NCI-H748 (cell line): ENCODE measurements around the gene CD8B.

Source experiments
- DNase-seq: peaks from one replicate; lab custom pipeline; 2025; ENCODE audit not compliant: unreplicated experiment; lab: John Stamatoyannopoulos, UW

The CD8B gene

DNA sequence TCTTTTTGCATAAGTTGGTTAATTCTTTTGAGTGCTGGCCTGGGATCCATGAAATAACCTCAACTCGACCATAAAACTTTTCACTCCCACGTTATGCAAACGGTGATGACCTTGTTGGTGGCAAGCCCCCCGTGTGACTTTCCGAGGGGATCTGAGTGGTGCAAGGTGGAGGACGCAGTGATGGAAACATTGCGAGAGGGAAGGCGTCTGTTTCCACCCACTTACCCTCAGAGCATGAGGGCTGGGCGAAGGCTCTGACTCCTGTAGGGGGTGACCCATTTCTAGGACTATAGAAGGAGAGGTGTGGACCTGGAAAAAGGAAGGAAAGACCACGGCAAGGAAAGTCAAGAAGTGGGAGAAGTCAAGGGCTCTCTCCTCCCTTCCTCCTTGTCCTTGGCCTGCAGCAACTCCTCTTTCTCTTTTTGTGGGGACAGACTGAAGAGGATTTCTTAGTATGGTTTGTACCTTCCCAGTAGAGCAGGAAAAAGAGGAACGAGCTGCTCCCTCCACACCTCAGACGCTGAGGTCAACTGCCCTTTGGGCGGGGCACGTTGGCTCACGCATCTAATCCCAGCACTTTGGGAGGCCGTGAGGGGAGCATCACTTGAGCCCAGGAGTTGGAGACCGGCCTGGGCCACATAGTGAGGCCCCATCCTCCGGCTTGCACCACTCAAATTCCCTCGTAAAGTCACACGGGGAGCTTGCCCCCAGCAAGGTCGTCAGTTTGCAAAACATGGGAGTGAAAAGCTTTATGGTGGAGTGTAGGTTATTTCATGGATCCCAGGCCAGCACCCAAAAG, 55.4 kb downstream of the CD8B start:
- DNase-seq = no peak

DNA sequence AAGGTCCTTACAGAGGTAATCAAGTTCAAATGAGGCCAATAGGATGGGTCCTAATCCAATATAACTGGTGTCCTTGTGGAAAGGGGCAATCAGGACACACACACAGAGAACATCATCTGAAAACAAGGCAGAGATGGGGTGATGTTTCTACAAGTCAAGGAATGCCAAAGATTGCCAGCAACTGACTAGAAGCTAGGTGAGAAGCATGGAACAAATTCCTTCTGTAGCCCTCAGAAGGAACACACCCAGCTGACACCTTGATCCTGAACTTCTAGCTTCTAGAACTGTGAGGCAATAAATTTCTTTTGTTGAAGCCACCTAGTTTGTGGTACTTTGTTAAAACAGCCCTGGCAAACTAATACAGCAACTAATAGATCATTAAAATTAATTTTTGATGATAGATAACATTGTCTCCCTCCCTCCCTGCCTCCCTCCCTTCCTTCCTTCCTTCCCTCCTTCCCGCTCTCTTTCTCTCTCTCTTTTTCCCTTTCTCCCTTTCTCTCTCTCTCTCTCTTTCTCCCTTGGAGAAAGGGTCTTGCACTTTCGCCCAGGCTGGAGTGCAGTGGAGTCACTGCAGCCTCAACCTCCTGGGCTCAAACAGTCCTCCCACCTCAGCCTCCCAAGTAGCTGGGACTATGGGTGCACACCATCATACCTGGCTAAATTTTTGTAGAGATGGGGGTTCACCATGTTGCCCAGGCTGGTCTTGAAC, 60.7 kb downstream of the CD8B start:
- no peak for DNase-seq

DNA sequence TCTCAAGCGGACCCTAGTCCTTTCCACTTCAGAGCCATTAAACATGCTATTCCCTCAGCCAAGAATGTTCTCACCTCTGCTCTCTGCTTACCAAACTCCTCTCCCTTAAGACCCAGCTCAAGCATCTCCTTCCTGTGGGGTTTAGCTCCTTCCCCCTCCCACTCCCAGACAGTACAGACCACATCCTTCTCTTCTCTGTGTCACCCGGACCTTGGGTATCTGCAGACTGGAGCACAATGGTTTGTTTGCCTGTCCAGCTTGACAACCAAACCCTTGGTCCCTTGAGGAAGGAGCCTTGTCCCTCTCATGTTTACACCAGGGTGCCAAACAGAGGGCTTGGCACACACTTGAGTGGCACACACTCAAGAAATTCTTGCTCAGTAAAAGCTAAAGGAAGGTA, 66.8 kb downstream of the CD8B start:
- no peak for DNase-seq

DNA sequence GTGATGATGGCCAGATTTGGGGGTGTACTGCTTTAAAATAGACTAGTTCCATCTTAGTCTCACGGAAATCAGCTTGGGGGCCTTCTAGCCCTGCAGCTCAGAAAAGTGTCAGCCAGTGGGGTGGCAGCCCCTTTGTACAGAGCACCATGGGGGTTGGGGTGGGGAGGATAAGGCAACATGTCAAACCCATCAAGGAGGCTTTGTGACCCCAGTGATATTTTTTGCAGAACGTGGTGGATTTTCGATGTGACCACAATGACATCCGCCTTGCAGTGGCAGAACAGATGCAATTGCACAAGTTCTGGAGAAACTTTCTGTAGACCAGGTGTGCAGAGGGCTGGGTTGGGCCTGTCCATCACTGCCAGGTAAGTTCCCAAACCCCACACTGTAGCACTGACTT, 67.9 kb downstream of the CD8B start:
- no peak for DNase-seq

DNA sequence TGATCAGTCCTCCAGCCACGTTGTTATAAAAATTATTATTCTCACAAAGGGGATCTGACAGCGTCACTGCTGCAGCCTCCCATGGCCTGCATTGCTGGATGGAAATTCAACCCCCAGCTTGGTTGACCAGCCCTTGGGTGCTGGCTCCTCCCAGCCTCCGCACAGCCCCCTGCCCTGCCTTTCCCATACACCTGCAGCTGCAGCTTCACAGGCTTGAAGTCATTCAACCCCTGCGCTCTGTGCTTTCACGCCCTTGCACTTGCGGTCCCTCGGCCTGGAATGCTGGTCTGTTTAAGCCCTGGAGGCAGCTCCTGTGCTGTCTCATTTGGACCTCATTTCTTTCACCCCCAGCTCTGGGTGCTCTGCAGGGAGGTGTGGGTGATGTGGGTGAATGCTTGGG, 70.1 kb downstream of the CD8B start:
- DNase-seq = no peak

DNA sequence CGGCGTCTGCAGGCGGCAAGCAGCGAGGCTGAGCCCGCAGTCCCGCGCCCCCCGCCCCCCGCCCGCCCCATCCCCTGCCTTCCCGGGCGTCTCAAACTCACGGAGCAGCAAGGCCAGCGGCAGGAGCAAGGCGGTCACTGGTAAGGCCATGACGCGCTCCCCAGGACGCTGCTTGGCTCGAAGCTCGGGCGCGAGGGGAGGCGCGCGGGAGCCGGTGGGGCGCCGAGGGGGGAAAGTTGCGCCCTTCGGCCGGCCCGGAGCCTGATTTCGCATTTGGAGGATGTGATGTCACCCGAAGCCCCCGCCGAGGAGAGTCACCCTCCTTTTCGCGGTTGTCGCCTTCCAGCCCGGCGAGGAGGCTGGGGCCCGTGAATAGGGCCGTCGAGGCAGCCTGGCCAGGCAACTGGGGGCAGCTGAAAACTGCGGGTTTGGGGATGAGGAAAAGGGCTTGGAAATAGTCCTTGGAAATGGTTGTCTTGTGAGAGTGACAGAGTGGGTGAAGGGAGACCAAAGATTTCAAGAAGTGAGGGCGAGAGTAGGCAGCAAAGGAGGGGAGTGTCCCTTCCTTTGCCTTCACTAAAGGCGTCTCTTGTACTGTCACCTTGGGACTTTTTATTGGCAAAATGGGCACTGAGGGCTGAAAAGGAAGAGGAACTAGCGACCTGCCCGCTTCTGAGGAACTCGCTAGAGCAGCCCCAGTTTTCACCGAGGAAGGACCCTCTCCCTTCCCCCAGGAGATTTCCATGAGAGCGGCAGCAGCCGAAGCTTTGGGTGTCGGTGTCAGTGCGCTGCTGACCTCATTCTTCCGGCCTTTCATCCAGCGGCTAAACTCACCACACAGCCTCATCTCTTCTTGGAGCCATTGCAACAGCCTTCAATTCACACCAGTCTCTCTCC, 70.8 kb downstream of the CD8B start, which contains the start of gene CD8A:
TSS of gene CD8A (minus strand) at position 238 of the 897 bp plus-strand sequence. CDS start at position 150, 88 bp downstream.
- DNase-seq = no peak

DNA sequence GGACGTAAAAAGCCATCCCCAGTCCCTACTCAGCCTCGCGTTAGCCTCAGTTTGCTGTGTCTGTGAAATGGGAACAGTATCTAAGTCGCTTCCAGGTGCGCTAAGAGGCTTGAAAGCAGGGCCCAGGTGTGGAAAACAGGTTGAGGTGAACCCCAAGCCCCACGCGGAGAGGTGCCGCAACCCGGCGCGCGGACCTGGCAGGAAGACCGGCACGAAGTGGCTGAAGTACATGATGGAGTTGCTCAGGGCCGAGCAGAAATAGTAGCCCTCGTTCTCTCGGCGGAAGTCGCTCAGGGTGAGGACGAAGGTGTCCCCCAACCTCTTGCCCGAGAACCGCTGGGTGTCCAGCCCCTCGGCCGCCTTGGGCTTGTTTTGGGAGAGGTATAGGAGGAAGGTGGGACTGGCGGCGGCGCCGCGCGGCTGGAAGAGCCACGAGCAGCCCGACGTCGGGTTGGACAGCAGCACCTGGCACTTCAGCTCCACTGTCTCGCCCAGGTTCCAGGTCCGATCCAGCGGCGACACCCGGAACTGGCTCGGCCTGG, 71.5 kb downstream of the CD8B start:
- DNase-seq = no peak

DNA sequence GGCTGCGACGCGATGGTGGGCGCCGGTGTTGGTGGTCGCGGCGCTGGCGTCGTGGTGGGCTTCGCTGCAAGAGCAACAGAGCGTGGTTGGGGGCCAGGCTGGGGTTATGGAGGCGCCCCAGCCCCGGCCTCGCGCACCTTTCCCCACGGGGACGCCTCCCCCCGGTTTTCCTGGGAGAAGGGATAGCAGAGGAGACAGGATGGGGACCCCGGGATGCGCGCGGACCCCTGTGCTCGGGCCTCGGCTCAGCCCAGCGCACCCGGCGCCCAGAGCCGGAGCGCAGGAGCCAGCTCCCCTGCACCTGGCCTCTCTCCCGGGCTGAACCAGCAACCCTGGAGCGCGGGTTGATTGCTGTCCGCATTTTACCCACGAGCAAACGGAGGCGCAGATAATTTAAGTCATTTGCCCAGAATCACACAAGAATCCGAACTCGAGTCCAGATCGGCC, 72.0 kb downstream of the CD8B start:
- DNase-seq = no peak

DNA sequence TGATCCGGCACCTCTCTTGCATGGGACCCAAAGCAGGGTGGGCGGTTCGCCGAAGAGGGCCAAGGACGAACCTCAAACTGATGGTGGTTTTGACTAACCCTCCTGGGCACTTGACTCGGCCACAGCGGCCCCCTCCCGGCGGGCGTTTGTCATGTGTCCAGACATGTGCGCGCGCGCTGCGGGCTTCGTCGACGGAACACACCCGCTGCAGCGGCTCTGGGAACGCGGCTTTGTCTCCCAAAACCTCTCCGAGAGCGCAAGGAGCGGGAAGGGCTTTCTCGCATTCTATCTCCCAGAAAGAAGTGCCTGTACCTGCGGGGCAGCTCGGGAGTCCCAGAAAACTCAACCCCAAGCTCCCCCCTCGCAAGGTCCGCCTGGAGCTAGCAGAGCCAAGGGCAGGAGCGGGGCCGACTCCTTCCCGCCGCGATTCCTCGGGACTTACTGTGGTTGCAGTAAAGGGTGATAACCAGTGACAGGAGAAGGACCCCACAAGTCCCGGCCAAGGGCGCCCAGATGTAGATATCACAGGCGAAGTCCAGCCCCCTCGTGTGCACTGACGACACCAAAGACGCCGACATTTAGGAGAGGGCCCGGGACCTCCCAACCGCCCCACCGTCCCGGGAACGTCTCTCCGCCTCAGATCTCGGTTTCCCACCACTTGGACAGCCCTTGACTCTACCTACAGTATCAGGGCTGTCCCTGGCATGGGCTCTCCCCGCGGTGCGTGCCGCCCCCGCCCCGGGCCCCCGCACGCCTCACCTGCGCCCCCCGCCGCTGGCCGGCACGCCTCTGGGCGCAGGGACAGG, 72.6 kb downstream of the CD8B start:
- no peak for DNase-seq

DNA sequence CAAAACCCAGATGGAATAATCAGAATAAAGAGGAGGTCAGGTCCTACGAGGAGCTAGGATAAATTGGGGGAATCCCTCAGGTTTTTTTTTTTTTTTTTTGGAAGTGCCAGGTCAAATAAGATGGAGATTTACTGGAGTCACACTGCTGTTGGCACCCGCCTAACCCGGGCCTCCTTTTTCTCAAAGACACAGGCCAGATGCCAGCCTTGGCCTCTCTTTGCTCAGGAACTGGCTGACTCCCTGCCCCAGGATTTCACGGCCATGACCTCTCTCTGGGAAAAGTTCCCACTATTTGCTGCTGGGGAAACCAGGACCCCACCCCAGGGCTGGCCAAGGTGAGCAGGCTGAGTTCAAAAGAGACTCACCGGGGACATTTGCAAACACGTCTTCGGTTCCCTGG, 73.5 kb downstream of the CD8B start:
- DNase-seq = no peak

DNA sequence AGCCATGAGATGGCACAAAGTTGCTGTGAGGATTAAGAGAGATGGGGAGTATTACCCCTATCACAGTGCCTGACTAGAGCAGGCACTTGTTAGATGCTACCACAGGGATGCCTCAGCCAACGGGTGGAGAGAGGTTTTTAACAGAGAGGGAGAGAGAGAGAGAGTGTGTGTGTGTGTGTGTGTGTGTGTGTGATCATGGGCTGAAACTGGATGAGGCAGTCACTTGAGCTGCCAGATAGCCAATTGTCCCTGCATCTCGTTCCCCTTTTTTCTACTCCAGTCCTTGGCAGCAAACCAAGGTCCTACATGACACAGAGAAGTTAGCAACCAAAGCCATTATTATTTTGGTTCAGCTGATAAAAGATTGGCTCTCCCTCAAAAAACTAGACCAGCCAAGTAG, 74.0 kb downstream of the CD8B start:
- no peak for DNase-seq

DNA sequence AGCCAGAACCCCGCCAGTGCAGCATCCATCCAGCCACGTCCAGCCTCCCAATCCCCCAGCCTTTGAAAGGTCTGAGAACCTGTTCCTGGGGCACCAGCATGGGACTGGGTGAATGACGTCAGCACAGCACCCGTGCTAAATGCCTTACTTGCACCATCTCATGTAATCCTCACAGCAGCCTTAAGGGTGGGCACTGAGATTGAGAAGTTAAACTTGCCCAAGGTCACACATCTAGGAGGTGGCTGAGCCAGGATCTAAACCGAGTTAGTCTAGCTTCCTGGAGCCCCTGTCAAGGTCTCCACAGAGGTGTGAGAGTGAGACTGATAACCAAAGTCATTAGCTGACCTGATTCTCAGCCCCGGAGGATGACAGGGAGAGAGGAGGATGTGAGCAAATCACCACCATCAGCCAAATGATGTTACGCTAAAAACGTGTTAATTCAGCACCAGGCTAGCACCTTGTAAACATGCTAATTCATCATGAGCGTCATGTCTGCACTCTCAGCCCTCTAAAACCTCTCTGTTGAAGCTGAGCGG, 75.6 kb downstream of the CD8B start:
- no peak for DNase-seq

DNA sequence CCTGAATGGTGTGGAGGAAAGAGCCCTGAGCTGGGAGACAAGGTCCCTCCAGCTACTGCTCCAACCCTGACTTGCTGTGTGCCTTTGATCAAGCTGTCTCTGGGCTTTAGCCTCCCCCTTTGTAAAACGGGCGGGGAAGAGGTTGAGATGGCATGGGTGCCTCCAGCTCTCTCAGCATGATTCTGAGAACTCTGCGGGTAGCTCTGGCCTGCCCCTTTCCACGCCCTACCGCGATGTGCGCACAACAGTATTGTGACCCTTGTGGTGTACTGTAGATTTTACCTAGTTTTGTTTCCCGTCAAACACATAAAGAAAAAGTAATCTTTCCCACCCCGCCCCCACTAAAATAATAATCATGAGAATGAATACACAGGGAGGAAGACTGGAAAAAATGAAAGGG, 76.2 kb downstream of the CD8B start:
- no peak for DNase-seq

DNA sequence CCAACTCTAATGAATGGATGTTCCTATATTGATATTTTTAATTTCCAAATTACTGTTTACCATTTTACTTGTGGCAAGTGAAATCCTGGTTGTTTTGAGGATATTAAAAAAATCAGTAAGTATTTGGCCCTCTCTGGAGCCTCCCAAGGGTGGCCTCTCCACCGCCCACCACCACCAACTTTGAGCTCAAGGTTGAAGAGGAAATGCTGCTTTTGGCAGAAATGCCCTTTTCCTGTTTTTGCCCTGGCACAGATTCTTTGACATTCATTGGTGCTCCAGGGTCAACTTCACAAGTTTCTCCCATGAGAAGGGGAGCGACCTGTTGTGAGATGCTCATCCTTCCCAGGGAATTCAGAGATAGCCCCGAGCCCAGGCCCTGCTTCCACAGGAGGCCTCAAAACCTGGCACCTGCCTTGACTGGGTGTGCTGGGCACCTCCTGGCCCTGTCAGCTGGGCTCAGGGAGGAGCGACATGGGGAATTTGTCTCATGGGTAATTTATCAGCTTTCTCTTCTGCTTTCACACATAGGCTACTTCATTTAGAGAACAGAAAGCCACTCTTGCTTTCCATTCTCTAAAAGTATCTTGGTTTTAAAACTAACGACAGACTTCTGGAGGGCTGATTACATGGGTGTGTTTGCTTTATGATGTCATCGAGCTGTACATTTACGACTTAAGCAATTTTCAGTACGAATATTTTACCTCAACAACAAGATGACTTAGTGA, 77.9 kb downstream of the CD8B start:
- DNase-seq = no peak

DNA sequence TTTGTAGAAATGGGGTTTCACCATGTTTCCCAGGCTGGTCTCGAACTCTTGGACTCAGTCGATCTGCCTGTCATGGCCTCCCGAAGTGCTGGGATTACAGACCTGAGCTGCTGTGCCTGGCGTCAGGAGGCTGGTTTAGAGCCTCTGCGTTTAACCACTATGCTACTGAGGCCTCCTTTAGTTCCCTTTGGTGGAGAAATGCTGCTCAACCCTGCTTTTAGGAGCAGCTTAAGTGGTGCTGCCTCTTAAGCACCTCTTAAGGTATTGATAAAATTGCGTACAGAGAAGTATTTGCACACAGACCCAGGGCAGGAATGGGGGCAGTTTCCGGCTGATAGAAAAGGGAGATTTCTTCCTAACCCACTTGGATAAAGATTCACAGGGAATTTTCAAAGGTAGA, 78.9 kb downstream of the CD8B start:
- DNase-seq = no peak

DNA sequence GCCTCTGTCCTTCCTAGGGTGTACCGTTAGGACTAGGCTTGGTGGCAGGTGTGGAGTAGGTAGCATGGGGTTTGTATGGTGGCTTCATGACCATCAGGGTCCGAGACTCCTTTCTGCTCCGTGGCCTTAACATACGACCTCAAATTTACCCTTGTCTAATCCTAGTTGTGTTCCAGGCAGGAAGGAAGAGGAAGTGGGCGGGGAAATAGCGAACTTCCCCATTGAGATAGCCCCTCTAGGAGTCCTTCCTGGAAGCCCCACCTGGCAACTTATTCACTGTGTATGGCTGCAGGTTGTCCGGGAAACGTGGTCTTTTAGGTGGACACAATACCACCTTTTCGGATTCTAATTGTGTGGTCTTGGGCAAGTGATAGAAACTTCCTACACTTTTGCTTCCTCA, 80.3 kb downstream of the CD8B start:
- DNase-seq = no peak

DNA sequence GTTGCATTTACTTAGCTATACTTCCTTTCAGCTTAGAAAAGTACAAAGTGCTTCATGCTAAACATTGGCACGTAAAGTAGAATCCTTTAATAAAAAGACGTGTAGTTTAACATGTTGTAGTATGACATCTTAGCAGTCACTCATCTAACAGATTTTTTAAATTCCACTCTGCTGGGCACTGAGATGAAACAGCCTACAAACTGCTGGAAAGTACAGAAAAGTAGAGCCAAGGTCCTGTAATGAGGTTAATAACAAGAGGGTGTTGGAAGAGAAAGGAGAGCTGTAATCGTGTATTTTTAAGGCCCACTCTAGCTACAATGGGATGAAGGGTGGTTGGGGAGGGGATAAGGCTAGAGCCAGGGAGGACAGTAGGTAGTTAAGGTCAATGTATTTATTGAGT, 81.7 kb downstream of the CD8B start:
- DNase-seq = no peak

DNA sequence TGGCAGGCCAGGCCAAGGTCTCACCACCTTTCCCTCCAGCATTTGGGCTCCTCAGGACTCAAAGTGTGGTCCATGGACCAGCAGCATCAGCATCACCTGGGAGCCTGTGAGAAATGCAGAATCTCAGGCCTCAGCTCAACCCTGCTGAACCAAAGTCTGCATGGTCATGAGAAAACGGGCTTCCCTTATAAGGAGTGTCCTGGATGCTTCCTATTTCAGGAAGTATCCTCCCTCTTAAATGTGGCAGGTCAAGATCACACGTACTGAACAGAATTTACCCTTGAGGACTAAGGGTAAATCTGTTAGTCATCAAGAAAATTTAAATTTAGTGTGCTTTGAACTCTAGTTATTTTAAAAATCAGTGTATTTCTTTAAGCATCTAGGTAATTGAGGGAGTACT, 82.7 kb downstream of the CD8B start:
- no peak for DNase-seq

DNA sequence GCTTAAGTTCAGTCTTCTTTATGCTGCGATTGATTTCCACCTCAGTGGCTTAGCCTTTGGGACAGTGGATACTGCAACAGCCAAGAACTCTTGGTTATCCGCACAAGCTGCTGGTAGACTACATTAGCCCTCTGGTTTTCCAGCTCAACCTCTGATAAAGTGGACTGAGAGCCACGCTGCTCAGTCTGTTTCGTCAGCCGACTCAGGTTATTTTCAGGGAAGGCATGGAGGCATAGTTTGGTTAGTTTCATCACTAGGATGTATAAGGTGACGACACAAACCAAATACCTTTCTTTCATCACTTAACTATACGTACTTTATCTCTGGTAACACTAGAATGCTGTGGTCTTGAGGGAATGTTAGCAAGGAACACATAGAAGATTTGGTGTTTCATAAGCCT, 85.2 kb downstream of the CD8B start:
- DNase-seq = no peak
